GM18868 (cell line): ENCODE results near the gene NPAS4.
A peak's percentile ranks its signal among the peaks of the same experiment; 100 is the strongest.
"Not testable (repeated sequence)": the region's sequence is repeated elsewhere in the genome, so short reads cannot be mapped to it uniquely, and the experiment has no call there.

Experiments used
- ATAC-seq: cut with Tn5 transposase; IDR thresholded peaks from one replicate; pipeline ENCODE4 v1.9.1; 2021; ENCODE audit warnings: mild to moderate bottlenecking, moderate library complexity; ENCODE audit not compliant: unreplicated experiment

The NPAS4 gene

DNA sequence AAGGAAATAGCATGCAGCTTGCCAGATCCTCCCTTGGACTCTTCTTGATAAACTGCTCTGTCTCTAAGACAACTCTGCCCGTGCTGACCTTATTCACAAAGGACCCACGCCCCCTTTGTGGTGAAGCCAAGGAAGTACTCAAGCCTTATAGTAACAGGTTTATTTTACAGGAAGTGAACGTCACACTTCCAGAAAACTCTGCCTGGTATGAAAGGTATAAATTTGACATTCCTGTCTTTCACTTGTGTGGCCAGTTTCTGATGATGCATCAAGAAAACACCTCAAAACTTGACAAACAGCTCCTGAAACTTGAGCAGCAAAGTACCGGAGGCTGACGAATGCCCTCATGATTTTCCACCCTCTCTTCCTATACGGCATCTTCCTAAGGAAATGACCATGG is 33.4 kb downstream of the NPAS4 start:
- ATAC-seq: no peak

DNA sequence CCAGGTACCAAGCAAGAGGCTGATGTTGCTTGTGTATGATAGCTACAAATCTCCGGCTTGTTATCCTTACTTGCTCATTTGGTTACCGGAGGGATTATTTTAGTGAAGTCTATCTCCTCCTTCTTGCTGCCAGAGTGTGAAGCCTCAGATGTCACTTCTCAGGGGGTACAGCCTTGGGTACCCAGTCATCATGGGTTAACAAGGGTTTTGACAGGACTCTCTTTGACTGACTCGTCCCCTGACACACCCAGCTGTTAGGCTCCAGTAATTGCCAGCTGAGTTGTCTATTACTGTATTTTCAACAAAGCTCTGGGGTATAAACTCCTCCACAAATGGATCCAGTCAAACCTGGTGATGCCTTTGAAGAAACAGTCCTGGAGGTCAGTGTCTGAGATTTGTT is 34.0 kb downstream of the NPAS4 start:
- ATAC-seq: no peak

DNA sequence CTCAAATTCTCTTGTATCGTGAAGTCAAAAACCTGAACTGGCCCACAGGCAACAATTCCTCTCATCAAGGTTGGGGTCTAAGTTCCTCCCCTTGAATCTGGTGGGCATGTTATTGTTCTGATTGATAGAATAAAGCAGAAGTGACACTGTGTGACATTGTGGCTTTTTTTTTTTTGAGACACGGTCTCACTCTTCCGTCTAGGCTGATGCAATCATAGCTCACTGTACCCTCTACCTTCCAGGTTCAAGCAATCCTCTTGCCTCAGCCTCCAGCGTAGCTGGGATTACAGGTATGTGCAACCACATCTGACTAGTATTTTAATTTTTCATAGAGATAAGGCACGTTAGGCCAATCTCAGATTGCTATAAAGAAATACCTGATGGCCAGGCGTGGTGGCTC is 37.0 kb downstream of the NPAS4 start:
- ATAC-seq: no peak

DNA sequence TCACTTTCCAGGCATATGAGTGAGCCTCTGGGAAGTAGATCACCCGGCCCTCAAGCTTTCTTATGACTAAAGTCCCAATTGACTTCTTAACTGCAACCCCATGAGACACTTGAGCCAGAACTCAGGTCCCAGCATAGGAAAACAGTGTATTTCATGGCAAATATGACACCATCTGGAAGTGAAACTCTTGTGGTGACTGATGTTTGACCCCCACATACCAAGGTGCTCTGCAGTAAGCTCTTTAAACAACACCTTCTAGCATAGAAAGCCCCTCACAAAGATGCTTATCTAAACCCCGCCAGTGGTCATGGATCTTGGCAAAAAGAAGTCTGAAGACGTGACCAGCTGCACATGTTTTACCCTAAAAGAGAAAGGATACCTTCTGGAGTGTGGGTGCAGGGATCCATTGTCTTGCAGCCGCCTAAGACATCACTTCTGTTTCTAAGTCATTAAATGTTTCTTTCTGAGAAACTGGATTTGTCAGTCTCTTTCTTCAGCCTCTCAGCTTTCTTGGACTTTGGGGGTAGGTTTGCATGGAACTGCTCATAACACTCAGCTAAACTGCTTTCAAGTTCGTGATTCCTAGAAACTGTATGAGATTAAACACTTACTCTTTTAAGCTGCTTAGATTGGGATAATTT is 38.4 kb downstream of the NPAS4 start:
- peak; percentile 57 for ATAC-seq

DNA sequence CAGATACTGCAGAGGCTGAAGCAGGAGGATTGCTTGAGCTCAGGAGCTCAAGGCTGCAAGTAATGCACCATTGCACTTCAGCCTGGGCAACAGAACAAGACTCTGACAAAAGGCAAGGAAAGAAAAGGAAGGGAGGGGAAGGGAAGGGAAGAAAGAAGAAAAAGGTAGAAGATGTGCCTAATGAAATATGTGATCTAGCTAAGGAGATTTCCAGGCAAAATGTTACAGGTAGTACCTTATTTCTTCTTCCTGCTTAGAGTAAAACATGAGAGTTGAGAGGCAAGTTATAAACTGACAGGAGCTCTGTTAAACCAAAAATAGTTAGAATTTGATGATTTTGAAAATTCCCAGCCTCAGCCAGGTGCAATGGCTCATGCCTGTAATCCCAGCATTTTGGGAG is 41.2 kb downstream of the NPAS4 start:
- ATAC-seq: no peak

DNA sequence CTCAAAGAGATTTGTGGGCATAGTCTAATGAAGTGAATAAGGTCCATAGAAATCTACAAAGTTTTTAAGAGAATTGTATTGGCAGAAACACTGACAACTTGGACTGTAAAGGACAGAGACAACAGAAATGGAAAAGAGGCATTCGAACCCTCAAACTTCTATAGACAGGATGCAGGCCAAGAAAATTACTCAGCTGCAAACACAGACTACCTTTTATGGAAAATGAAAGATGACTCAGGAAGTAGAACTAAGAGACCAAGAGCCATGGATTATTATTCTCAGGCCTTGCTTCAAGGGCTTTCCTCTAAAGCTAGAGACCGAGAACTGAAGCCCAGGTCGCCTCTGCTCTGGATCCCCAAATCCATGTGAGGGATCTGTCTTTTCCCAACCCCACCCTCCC is 42.1 kb downstream of the NPAS4 start:
- no peak for ATAC-seq

DNA sequence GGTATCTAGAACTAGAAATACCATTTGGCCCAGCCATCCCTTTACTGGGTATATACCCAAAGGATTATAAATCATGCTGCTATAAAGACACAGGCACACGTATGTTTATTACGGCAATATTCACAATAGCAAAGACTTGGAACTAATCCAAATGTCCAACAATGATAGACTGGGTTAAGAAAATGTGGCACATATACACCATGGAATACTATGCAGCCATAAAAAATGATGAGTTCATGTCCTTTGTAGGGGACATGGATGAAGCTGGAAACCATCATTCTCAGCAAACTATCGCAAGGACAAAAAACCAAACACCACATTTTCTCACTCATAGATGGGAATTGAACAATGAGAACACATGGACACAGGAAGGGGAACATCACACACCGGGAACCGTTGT is 43.3 kb downstream of the NPAS4 start:
- not testable (repeated sequence) for ATAC-seq

DNA sequence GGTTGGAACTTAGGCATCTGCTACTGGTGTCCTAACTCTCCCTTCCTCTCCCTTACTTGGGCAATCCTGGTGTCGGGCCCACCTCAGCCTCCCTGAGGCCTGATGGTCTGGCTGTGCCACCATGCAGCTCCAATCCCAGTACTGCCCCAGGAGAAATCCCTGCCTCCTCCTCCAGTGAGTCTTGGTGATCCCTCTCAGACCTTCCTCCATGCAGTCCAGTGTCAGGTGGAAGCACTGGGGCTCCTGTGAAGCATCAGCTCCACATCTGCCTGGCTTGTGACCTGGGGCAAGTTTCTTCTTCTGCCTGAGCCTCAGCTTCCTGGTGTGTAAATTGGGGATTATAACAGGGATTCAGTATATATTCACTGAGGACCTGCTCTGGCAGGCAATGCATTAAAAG is 44.1 kb downstream of the NPAS4 start:
- ATAC-seq: no peak

DNA sequence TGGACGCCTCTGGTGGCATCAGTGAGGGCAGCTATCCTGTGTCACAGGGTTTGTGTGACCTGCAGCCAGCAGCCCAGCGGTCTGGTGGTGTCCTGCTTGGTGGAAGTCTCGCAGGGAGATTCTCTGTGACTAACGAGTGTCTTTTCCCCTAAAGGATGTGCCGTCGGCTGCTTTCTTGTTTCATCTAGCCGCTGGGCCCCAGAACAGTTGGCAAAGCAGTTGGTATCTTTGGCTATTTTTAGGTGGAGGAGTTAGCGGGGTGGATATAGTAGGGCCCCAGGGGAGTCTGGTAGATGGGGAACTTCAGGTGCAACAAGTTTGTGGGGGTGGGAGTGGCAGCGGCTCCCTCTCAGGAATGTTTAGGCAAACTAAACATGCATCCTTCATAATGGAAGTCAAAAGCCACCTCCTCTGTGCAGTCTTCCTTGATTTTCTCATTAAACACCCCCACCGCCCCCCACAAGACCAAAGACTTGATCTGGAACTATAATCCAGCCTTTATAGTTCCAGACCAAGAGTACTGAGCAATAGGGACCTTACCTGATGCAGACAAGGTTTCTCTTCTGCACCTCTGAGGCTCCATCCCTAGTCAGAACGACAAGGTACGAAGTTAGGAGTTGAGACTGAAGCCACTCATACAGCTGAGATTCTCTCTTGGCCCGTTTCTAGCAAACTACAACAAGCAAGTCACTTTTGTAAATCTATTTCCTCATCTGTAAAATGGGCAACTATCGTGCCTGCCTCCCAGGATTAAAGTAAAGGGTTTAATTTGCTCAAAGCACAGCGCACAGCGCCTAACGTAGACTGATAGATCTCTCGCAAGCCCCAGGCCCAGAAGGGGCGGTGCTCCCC is 44.8 kb downstream of the NPAS4 start:
- ATAC-seq: no peak

DNA sequence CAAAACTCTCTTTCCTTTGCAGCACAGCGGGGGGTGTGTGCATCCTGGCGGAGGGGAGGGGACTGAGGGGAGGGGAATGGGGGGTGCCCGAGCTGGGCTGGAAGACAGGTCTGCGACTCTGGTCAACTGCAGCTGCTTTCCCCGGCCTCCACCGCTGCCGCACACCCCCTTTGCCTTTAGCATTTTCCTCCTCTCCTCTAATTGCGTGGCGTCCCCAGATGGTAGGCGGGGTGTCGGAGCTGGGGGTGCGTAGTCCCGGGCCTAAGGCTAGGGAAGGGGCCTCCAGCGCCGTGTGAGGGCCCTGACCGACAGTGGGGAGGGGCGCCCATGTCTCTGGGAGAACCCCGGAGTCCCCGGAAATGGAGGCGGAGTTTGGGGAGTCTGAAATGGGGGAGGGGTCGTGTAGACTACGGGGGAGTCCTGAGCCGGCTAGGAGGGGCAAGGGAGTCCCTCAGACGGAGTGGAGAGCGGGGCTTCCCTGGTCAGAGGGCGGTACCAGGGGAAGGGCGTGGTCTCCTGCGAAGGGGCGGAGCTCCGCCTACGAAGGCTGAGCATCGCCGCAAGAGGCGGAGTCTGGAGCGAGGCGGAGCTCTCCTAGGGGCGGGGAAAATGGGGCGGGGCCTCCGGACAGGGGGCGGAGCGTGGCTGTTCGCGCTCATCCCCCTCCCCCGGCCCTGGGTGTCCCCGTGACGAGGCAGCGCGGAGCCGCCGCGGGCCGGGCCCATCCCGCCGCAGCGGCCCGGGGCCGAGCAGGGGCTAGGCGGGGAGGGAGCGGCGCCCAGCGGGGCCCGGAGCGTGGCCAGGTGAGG is 45.6 kb downstream of the NPAS4 start, which contains the start of gene PELI3:
PELI3 (plus strand) TSS at position 681 of the 809 bp plus-strand sequence. CDS start 1,224 bp downstream, outside the sequence.
- ATAC-seq: peak; percentile 76

DNA sequence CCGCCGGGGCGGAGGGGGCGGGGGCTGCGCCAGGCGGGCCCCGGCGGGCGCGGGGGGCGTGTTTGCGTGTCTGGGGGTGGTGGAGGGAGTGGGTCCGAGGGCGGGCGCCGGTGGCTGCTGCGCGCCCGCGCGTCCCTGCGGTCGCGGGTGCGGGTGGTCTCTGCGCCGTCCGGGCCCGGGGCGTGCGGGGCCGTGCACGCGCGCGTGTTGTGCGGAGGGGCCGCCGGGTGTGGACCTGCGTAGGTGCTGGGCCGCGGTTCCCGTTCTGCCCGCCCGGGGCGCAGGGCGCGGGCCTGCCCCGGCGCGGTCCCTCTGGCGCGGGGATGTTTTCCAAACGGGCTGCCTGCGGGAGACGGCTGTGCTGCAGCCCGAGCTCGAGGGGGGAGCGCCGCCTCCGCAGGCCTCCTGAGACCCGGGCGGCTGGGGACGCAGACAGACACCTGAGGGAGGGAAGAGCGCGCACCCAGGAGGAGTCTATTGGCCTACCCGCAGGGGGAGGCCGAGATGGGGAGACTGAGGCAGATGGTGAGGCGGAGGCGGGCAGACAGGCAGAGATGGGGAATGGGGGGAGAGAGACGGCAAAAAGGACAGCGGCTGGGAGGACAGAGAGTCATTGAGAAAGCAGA is 46.3 kb downstream of the NPAS4 start:
- ATAC-seq: peak; percentile 33

DNA sequence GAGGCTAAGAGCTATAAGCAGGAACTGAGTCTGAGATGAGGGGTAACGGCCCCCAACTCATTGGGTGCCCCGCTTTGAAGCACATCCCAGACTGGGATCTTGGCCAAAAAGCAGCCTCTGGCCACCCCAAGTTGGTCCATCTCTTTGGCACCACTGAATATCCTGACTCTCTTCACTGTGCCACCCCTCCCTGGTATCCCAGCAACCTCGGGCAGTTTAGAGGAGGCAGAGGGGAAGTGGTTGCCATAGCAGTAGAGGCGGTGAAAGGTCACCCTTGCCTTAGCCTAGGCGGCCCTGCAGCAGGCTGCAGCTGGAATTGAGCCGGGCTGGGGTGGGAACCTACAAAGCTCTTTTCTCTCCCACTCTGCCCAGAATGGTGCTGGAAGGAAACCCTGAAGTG is 46.9 kb downstream of the NPAS4 start:
- ATAC-seq: no peak

DNA sequence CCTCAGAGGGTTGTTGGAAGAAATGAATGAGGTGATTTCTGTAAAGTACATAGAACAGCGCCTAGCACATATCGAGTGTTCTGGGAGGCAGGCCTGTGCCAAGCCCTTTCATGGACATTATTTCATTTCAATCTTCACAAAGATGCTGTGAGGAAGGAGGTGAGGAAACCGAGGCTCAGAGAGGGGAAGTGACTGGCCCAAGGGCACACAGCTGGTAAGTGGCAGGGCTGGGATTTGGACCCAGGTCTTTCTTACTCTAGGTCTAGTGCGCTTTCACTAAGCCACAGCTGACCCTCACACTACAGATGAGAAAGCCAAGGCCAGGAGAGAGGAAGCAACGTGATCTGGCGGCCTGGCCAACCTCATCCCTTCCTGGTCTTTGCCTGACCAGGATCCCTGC is 47.9 kb downstream of the NPAS4 start:
- ATAC-seq: no peak

DNA sequence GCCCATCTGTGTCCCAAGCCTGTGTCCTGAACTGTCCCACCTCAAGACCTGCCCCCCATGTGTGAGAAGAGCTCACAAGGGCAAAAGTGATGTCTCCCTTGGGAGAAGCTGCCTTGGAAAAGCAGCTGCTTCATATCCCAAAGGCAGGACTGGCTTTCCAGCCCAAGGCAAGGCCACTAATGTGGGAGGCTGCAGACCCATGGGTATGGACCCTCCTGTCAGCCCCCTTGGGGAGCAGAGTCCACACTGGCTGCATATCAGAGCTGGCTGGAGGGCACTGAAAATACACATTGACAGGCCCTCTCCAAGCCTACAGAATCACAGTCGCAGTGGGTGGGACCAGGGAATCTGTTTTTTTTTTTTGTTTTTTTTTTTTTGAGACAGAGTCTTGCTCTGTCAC is 48.6 kb downstream of the NPAS4 start:
- ATAC-seq: no peak

DNA sequence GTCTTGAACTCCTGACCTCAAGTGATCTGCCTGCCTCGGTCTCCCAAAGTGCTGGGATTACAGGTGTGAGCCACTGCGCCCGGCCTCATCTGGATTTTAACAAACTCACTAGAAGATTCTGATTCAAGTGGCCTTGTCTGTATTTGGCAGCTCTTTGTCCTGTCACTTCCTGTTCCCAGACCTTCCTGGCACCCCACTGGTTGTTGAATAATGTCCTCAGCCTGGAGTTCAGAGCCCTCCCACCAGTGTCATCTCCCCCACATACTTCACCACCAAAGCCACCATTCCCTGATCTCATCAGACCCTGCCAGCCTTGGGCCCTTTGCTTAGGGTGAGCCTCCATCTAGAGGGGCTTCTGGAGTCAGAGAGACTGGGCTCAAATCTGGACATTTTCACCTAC is 49.2 kb downstream of the NPAS4 start:
- ATAC-seq: no peak

DNA sequence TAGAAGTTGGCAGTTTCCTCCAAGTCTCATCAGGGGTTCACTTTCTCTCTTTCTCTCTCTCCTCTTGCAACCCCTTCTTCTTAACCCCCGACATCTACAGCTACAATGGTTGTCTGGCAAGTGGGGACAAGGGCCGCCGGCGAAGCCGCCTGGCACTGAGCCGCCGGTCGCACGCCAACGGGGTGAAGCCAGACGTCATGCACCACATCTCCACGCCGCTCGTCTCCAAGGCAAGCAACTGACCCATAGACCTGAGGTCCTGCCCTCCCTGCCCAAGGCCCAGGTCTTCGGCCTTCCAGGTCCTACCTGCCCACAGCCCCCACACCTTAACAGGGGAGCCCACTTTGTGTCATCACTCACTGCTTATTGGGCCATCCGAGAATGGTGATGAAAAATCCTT is 50.3 kb downstream of the NPAS4 start:
- ATAC-seq: no peak

DNA sequence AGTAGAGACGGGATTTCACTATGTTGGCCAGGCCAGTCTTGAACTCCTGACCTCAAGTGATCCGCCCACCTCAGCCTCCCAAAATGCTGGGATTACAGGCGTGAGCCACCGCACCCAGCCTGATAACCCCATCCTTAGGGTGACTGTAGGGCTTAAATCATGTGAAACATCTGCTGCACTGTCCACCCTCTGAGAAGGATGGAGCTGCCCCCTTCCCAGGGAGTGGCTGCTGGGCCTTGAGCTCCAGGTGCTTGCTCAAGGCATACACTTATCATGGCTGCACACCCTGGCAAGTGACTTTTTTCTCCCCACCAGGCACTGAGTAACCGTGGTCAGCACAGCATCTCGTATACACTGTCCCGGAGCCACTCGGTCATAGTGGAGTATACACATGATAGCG is 51.2 kb downstream of the NPAS4 start:
- ATAC-seq: no peak

DNA sequence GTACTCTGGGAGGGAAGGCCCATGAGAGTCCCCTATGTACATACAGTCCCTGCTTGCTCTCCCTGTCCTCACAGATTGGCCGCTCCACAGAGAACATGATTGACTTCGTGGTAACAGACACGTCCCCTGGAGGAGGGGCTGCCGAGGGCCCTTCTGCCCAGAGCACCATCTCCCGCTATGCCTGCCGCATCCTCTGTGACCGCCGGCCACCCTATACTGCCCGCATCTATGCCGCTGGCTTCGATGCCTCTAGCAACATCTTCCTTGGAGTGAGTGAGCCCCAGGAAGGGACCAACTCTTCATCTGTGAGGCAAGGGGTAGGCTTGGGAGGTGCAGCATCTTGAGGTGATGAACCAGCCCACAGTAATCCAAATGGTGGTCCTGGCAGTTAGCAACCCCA is 52.3 kb downstream of the NPAS4 start:
- ATAC-seq: no peak

DNA sequence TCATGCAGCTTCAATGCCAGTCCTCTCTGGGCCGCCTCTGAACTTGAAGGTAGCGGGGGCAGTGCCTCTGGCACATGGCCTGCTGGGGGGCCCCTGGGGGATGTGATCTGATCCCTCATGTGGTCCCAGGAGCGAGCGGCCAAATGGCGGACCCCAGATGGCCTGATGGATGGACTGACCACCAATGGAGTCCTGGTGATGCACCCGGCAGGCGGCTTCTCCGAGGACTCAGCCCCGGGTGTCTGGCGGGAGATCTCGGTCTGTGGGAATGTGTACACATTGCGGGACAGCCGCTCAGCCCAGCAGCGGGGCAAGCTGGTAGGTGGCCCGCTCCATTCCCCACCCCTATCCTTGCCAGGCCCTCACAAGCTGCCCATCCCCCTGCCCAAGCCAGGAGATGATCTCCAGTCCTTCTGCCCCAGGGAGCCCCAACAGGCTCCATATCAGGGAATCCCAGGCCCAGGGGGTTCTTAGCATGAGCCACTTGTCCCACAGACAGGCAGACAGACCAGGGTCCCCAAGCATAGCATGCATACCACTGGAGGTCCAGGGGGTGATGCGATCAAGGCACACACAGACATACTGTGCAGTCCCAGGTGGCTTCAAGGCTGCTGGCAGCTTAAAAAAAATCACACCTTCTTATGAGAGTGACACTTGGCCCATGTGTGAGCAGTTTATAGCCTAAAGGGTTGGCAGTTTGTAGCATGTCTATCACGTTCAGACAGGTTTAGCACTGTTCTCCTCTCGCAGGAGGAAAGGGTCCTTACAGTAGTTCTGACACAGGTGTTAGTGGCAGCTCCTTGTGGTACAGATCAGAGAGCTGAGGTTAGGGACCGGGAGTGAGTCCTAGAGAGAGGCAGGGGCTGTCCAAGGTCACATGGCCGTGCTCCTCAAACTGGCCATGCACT is 53.0 kb downstream of the NPAS4 start:
- no peak for ATAC-seq
